ENCODE measurements around the gene DNAAF8. TPM values are rescaled to one million over a fixed set of nuclear protein-coding genes. Genes with fewer than 3 reads are reported as not detected.

The DNAAF8 gene
- polyA plus RNA-seq, 1 of the 3 experiments (the other 2 are of a cell fraction) = 3.1 TPM

DNA sequence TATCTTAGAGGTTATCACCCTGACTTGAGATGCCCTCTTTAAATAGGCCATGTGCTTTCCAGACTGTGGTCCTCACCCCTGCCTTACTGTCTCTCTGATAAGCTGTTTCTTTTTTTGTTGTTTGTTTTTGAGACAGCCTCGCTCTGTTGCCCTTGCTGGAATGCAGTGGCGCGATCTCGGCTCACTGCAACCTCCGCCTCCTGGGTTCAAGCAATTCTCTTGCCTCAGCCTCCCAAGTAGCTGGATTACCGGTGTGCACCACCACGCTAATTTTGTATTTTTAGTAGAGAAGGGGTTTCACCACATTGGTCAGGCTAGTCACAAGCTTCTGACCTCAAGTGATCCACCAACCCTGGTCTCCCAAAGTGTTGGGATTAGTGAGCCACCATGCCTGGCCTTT is 54.6 kb downstream of the DNAAF8 start:
- peaks cover 0 to 11% of the 10 kb centered on the region in 2 experiments; a peak in 1 of 4 replicates for H3K4me1 ChIP-seq (ENCODE audit: control insufficient read depth in 1 of 2, insufficient read depth in 2 of 2, low read depth in 1 of 2, low read length in 1 of 2)
- TF ChIP-seq CHD2 (IDR thresholded peaks at IDR 0.05; ENCODE audit: low read length, partially characterized antibody) (no peak), YY1 (IDR thresholded peaks at IDR 0.05; ENCODE audit: low read depth) (no peak), EZH2phosphoT487 (IDR thresholded peaks at IDR 0.05; ENCODE audit: borderline replicate concordance, low read depth) (no peak), SMC3 (IDR thresholded peaks at IDR 0.05; ENCODE audit: low read depth, low read length) (no peak), POLR2AphosphoS5 (IDR thresholded peaks at IDR 0.05; ENCODE audit: low read depth, low read length) (no peak)
- no peak overlapping the region for H3K9ac ChIP-seq
- no peak for DNase-seq
- ChIA-PET CTCF (interaction anchor here (1.1 to 1.4 kb wide), 3 partner anchors 13 to 57 kb away, joined by 3 to 4 read pairs (median 3); no protein-coding TSS in a partner anchor), POLR2A (interaction anchor here (1.4 kb wide), 1 partner anchor 55 kb away, joined by 3 read pairs; the partner anchor contains the start of genes ANKS3 and DNAAF8)
- H4K20me1 ChIP-seq (ENCODE audit: insufficient read depth) = no peaks in the 10 kb centered on the region
- H3K4me2 ChIP-seq = no peak overlapping the region
- H3K9me2 ChIP-seq = no peaks in the 10 kb centered on the region
- 96% methylated on average over 7 of the region's 7 CpGs for WGBS (ENCODE audit: low lambda C conversion rate)
- H3K36me3 ChIP-seq (replicated peaks in 1 of 2; ENCODE audit: control insufficient read depth in 1 of 2, insufficient read depth in 2 of 2, low read length in 1 of 2) = no peaks in the 10 kb centered on the region
- H3K79me2 ChIP-seq (ENCODE audit: insufficient read depth) = no peaks in the 10 kb centered on the region
- H3K27me3 ChIP-seq (ENCODE audit: insufficient read depth) = no peaks in the 10 kb centered on the region
- no peak overlapping the region; a peak in 1 of 4 replicates for H3K27ac ChIP-seq (ENCODE audit: low read depth in 2 of 2, low read length in 1 of 2)
- H3K9me3 ChIP-seq = no peaks in the 10 kb centered on the region
- no peak overlapping the region for H2AFZ ChIP-seq (ENCODE audit: low read depth)
- H3K4me3 ChIP-seq (ENCODE audit: low read depth in 2 of 2, low read length in 1 of 2) = no peak overlapping the region
- no peaks in the 10 kb centered on the region for H3F3A ChIP-seq (replicated peaks; ENCODE audit: insufficient read depth)

DNA sequence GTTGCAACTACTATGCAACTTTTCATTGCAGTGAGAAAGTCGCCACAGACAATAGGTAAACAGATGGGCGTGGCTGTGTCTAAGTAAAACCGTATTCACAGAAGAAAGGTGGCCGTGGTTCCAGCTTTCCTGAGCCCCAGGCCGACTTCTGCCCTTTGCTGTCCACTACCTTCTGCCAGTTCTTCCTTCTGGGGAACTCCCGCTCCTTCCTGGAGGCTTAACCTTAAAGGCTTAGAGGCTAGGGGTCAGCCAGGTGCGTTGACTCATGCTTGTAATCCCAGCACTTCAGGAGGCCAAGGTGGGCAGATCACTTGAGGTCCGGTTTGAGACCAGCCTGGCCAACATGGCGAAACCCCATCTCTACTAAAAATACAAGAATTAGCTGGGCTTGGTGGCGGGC is 55.9 kb downstream of the DNAAF8 start:
- no peak overlapping the region for H3K4me2 ChIP-seq
- no peak for DNase-seq
- H2AFZ ChIP-seq (ENCODE audit: low read depth) = no peak overlapping the region
- no peak overlapping the region for H3K9ac ChIP-seq
- H3K4me1 ChIP-seq (ENCODE audit: control insufficient read depth in 1 of 2, insufficient read depth in 2 of 2, low read depth in 1 of 2, low read length in 1 of 2) = peaks cover 0 to 11% of the 10 kb centered on the region in 2 experiments; a peak in 1 of 4 replicates
- no peaks in the 10 kb centered on the region for H3K36me3 ChIP-seq (replicated peaks in 1 of 2; ENCODE audit: control insufficient read depth in 1 of 2, insufficient read depth in 2 of 2, low read length in 1 of 2)
- no peaks in the 10 kb centered on the region for H3K9me3 ChIP-seq
- H3K27ac ChIP-seq (ENCODE audit: low read depth in 2 of 2, low read length in 1 of 2) = no peak overlapping the region
- H4K20me1 ChIP-seq (ENCODE audit: insufficient read depth) = no peaks in the 10 kb centered on the region
- POLR2A ChIA-PET = interaction anchor here (1.4 kb wide), 1 partner anchor 56 kb away, joined by 3 read pairs; the partner anchor contains the start of genes ANKS3 and DNAAF8
- H3K27me3 ChIP-seq (ENCODE audit: insufficient read depth) = no peaks in the 10 kb centered on the region
- CTCF ChIA-PET = no interaction called here
- H3K9me2 ChIP-seq = no peaks in the 10 kb centered on the region
- no peaks in the 10 kb centered on the region for H3K79me2 ChIP-seq (ENCODE audit: insufficient read depth)
- TF ChIP-seq FOXJ3 (CRISPR knock-in tag; IDR thresholded peaks at IDR 0.05) (no peak), EZH2phosphoT487 (IDR thresholded peaks at IDR 0.05; ENCODE audit: borderline replicate concordance, low read depth) (no peak), MEF2A (IDR thresholded peaks at IDR 0.05; ENCODE audit: borderline replicate concordance, low read depth) (no peak), NFIC (IDR thresholded peaks at IDR 0.05; ENCODE audit: borderline replicate concordance) (no peak), RXRA (IDR thresholded peaks at IDR 0.05; ENCODE audit: borderline replicate concordance, low read depth) (no peak), GATA2 (CRISPR knock-in tag; IDR thresholded peaks at IDR 0.05) (no peak), CHD2 (IDR thresholded peaks at IDR 0.05; ENCODE audit: low read length, partially characterized antibody) (no peak)
- TF ChIP-seq, protein P1, sequence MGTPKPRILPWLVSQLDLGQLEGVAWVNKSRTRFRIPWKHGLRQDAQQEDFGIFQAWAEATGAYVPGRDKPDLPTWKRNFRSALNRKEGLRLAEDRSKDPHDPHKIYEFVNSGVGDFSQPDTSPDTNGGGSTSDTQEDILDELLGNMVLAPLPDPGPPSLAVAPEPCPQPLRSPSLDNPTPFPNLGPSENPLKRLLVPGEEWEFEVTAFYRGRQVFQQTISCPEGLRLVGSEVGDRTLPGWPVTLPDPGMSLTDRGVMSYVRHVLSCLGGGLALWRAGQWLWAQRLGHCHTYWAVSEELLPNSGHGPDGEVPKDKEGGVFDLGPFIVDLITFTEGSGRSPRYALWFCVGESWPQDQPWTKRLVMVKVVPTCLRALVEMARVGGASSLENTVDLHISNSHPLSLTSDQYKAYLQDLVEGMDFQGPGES (IDR thresholded peaks at IDR 0.05; ENCODE audit: low read depth, low read length) = no peak
- H3K4me3 ChIP-seq (ENCODE audit: low read depth in 2 of 2, low read length in 1 of 2) = no peak overlapping the region
- WGBS (ENCODE audit: low lambda C conversion rate) = 80% methylated on average over 10 of the region's 10 CpGs
- no peaks in the 10 kb centered on the region for H3F3A ChIP-seq (replicated peaks; ENCODE audit: insufficient read depth)

Data from SK-N-SH (cell line).